Breast epithelium (tissue), 3 donors: ENCODE measurements around the gene SSBP4.

Experiments used
- CTCF ChIP-seq, 3 donors: fragments of 450-650 bp; IDR thresholded peaks; one replicate each; pipeline ENCODE4 v1.5.1; 2016 to 2017; ENCODE audit warnings: antibody characterized with exemption in 3 of 3, mild to moderate bottlenecking in 3 of 3, moderate library complexity in 3 of 3
- POLR2A ChIP-seq: fragments of 450-650 bp; IDR thresholded peaks from one replicate; pipeline ENCODE4 v1.6.1; 2016; ENCODE audit warnings: antibody characterized with exemption, mild to moderate bottlenecking, moderate library complexity
- POLR2AphosphoS5 ChIP-seq, 3 donors: sonication (generic); formaldehyde crosslinking; IDR thresholded peaks; one replicate each; pipeline ENCODE4 v1.6.1; 2017; ENCODE audit warnings: antibody characterized with exemption in 3 of 3

- TF ChIP-seq POLR2A (no peak), CTCF (IDR thresholded peaks at IDR 0.05) (no peak), POLR2AphosphoS5 (IDR thresholded peaks at IDR 0.05) (no peak)
Observed at GRCh38 chr19:18465214-18465963, 46.2 kb downstream of the SSBP4 start.
